ENCODE results near the gene ADGRA1. TPM values are rescaled to one million over a fixed set of nuclear protein-coding genes. Genes with fewer than 3 reads are reported as not detected.

The ADGRA1 gene
- polyA plus RNA-seq, 2 of the 4 experiments (the other 2 are of a cell fraction): not detected

DNA sequence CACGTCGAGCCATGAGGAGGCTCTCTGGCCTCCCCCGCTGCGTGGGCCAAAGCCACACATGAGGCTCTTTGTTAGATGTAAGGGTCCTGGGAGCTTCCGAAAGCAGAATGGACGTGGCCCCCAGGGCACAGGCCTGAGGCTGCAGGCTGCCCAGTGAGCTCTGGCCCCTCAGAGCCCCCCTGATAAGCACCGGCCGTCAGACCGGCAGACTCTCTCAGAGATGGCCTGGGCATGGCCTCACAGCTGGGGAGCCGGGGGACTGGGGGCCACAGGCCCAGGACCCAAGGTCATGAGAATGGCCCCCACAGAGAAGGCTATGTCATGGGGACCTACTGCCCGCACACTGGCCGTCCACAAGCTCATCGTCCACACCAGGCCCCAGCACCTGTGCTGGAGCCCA lies 31.7 kb upstream of the ADGRA1 start:
- CTCF ChIA-PET: no interaction called here
- WGBS (ENCODE audit: missing lambda C conversion rate): 45% methylated on average over 5 of the region's 13 CpGs

DNA sequence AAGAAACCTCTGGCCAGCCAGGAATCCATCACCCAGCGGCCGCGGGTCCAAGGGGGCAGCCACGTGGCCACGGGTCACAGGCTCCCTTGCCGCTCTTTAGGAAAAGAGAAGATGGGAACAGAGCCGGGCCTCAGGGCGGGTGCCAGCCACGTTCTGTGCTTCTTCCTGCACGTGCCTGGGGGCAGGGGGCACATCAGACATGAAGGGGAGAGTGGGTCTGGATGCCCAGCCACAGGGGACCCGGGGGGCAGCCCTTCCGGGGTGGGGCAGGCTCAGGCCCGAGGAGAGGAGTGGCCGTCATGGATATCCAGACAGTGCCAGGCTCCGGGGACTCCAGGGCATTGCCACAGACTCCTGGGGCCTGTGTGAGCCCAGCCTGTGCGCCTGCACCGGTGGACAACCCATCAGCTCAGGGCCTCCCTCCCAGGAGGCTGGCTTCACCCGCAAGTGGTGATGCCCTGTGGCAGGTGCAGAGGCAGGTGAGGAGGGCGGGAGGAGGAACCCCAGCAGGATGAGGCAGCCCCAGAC lies 31.0 kb upstream of the ADGRA1 start:
- FAIRE-seq (no peak), DNase-seq (ENCODE audit: low read depth in 1 of 2, low spot score in 1 of 2) (no peak), ATAC-seq (peak; percentile 41 to 58; a peak in 4 of 6 replicates)
- ChIA-PET POLR2A (no interaction called here), CTCF (no interaction called here)
- 13% methylated on average over 9 of the region's 19 CpGs for WGBS (ENCODE audit: missing lambda C conversion rate)
- no peak overlapping the region for H3K4me2 ChIP-seq
- H3K9me3 ChIP-seq: peaks cover 8% of the 10 kb centered on the region; the same call in 1 of the 3 replicates
- no peak overlapping the region for H3K4me3 ChIP-seq
- H3K27ac ChIP-seq: no peak overlapping the region
- no peaks in the 10 kb centered on the region for H3K4me1 ChIP-seq
- TF ChIP-seq, protein P1, sequence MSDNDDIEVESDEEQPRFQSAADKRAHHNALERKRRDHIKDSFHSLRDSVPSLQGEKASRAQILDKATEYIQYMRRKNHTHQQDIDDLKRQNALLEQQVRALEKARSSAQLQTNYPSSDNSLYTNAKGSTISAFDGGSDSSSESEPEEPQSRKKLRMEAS (IDR thresholded peaks at IDR 0.05): no peak
- no peak for TF ChIP-seq MYC (IDR thresholded peaks at IDR 0.05; ENCODE audit: borderline replicate concordance, low read length)
- TF ChIP-seq FOSL2 (IDR thresholded peaks at IDR 0.05): no peak
- TF ChIP-seq FOSL2 (CRISPR knock-in tag; IDR thresholded peaks at IDR 0.05): no peak
- TF ChIP-seq CHD2 (IDR thresholded peaks at IDR 0.05; ENCODE audit: low read length, partially characterized antibody): no peak
- TF ChIP-seq CBX2 (IDR thresholded peaks at IDR 0.05; ENCODE audit: borderline replicate concordance, low read depth): no peak
- TF ChIP-seq, protein P2, sequence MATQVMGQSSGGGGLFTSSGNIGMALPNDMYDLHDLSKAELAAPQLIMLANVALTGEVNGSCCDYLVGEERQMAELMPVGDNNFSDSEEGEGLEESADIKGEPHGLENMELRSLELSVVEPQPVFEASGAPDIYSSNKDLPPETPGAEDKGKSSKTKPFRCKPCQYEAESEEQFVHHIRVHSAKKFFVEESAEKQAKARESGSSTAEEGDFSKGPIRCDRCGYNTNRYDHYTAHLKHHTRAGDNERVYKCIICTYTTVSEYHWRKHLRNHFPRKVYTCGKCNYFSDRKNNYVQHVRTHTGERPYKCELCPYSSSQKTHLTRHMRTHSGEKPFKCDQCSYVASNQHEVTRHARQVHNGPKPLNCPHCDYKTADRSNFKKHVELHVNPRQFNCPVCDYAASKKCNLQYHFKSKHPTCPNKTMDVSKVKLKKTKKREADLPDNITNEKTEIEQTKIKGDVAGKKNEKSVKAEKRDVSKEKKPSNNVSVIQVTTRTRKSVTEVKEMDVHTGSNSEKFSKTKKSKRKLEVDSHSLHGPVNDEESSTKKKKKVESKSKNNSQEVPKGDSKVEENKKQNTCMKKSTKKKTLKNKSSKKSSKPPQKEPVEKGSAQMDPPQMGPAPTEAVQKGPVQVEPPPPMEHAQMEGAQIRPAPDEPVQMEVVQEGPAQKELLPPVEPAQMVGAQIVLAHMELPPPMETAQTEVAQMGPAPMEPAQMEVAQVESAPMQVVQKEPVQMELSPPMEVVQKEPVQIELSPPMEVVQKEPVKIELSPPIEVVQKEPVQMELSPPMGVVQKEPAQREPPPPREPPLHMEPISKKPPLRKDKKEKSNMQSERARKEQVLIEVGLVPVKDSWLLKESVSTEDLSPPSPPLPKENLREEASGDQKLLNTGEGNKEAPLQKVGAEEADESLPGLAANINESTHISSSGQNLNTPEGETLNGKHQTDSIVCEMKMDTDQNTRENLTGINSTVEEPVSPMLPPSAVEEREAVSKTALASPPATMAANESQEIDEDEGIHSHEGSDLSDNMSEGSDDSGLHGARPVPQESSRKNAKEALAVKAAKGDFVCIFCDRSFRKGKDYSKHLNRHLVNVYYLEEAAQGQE (IDR thresholded peaks at IDR 0.05): no peak
- TF ChIP-seq EHF (CRISPR knock-in tag; IDR thresholded peaks at IDR 0.05): no peak
- no peak for TF ChIP-seq NR3C1 (IDR thresholded peaks at IDR 0.05)
- TF ChIP-seq, protein P3, sequence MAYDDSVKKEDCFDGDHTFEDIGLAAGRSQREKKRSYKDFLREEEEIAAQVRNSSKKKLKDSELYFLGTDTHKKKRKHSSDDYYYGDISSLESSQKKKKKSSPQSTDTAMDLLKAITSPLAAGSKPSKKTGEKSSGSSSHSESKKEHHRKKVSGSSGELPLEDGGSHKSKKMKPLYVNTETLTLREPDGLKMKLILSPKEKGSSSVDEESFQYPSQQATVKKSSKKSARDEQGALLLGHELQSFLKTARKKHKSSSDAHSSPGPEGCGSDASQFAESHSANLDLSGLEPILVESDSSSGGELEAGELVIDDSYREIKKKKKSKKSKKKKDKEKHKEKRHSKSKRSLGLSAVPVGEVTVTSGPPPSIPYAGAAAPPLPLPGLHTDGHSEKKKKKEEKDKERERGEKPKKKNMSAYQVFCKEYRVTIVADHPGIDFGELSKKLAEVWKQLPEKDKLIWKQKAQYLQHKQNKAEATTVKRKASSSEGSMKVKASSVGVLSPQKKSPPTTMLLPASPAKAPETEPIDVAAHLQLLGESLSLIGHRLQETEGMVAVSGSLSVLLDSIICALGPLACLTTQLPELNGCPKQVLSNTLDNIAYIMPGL (CRISPR knock-in tag; IDR thresholded peaks at IDR 0.05; ENCODE audit: borderline replicate concordance): no peak
- TF ChIP-seq MAFK (IDR thresholded peaks at IDR 0.05; ENCODE audit: partially characterized antibody): no peak
- TF ChIP-seq ESRRA (IDR thresholded peaks at IDR 0.05; ENCODE audit: borderline replicate concordance, low read length): no peak
- TF ChIP-seq FOSB (CRISPR knock-in tag; IDR thresholded peaks at IDR 0.05): no peak
- no peak for TF ChIP-seq PHF8 (IDR thresholded peaks at IDR 0.05; ENCODE audit: borderline replicate concordance, low read depth)
- TF ChIP-seq POLR2A (IDR thresholded peaks at IDR 0.05; ENCODE audit: low read length): no peak
- no peak for TF ChIP-seq TP53 (CRISPR knock-in tag; IDR thresholded peaks at IDR 0.05)
- no peak for TF ChIP-seq MAZ (IDR thresholded peaks at IDR 0.05; ENCODE audit: borderline replicate concordance, low read depth, low read length)
- TF ChIP-seq, protein P4, sequence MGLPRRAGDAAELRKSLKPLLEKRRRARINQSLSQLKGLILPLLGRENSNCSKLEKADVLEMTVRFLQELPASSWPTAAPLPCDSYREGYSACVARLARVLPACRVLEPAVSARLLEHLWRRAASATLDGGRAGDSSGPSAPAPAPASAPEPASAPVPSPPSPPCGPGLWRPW (IDR thresholded peaks at IDR 0.05): no peak
- no peak for TF ChIP-seq RNF2 (IDR thresholded peaks at IDR 0.05; ENCODE audit: borderline replicate concordance, low read depth)
- TF ChIP-seq ZC3H11A (IDR thresholded peaks at IDR 0.05): no peak

More for the DNA sequence above, 31.7 kb upstream of the ADGRA1 start:
- Histone ChIP-seq H3K9me3 (peaks cover 8% of the 10 kb centered on the region; the same call in 1 of the 3 replicates), H3K27ac (no peak overlapping the region), H3K4me2 (no peak overlapping the region), H3K4me3 (no peak overlapping the region), H3K4me1 (no peaks in the 10 kb centered on the region)
- FAIRE-seq (no peak), ATAC-seq (no peak), DNase-seq (ENCODE audit: low read depth in 1 of 2, low spot score in 1 of 2) (no peak)
- TF ChIP-seq PHF8 (IDR thresholded peaks at IDR 0.05; ENCODE audit: borderline replicate concordance, low read depth) (no peak), JUNB (IDR thresholded peaks at IDR 0.05) (no peak), RFX5 (IDR thresholded peaks at IDR 0.05) (no peak), HDAC2 (IDR thresholded peaks at IDR 0.05) (no peak), EHF (CRISPR knock-in tag; IDR thresholded peaks at IDR 0.05) (no peak), ZSCAN20 (CRISPR knock-in tag; IDR thresholded peaks at IDR 0.05) (no peak), ZNF302 (CRISPR knock-in tag; IDR thresholded peaks at IDR 0.05) (no peak), MAZ (IDR thresholded peaks at IDR 0.05; ENCODE audit: borderline replicate concordance, low read depth, low read length) (no peak), RNF2 (IDR thresholded peaks at IDR 0.05; ENCODE audit: borderline replicate concordance, low read depth) (no peak), HOXB5 (CRISPR knock-in tag; IDR thresholded peaks at IDR 0.05) (no peak), POLR2AphosphoS2 (conservative IDR thresholded peaks at IDR 0.05; ENCODE audit: low read length) (no peak), EP300 (IDR thresholded peaks at IDR 0.05) (no peak), CEBPB (IDR thresholded peaks at IDR 0.05) (no peak), POLR2A (IDR thresholded peaks at IDR 0.05; ENCODE audit: low read length) (no peak), CHD2 (IDR thresholded peaks at IDR 0.05; ENCODE audit: low read length, partially characterized antibody) (no peak)
- TF ChIP-seq, protein P5, sequence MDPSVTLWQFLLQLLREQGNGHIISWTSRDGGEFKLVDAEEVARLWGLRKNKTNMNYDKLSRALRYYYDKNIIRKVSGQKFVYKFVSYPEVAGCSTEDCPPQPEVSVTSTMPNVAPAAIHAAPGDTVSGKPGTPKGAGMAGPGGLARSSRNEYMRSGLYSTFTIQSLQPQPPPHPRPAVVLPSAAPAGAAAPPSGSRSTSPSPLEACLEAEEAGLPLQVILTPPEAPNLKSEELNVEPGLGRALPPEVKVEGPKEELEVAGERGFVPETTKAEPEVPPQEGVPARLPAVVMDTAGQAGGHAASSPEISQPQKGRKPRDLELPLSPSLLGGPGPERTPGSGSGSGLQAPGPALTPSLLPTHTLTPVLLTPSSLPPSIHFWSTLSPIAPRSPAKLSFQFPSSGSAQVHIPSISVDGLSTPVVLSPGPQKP (IDR thresholded peaks at IDR 0.05; ENCODE audit: low read depth, low read length): no peak
- TF ChIP-seq, protein P1 (IDR thresholded peaks at IDR 0.05): no peak
- POLR2A ChIA-PET: no interaction called here
